Caco-2 (cell line): ENCODE data around the gene IRF7. TPM values are rescaled to one million over a fixed set of nuclear protein-coding genes. Genes with fewer than 3 reads are reported as not detected.

Experiments
- BruUV-seq: library from RNA; stranded (reverse); fragments of 400-500 nt; replicated peaks from 2 replicates; lab custom pipeline; 2021; lab: Mats Ljungman, UMichigan
- CTCF ChIA-PET: fragments of 300-600 bp; sonication (Branson Sonifier 250); formaldehyde crosslinking; loops from one replicate; lab custom pipeline; 2022; ENCODE audit warnings: antibody characterized with exemption; lab: Charles Lee
- POLR2A ChIA-PET: fragments of 300-600 bp; sonication (Branson Sonifier 250); formaldehyde crosslinking; loops from one replicate; lab custom pipeline; 2022; ENCODE audit warnings: antibody characterized with exemption; lab: Charles Lee
- DNase-seq, 2 experiments: peaks; one replicate each; pipeline versions ENCODE4 v3.0.0 to v3.0.0-alpha.2; 2020 to 2022
- H3K27me3 ChIP-seq: replicated peaks from 2 replicates; pipeline ENCODE4 v1.6.0; 2011; ENCODE audit warnings: low read length; ENCODE audit not compliant: control insufficient read depth, insufficient read depth
- H3K36me3 ChIP-seq: 2 replicates; pipeline ENCODE4 v1.5.1; 2011; ENCODE audit warnings: low read length; ENCODE audit not compliant: control insufficient read depth, insufficient read depth
- H3K4me1 ChIP-seq: fragments of 250-450 bp; sonication (Bioruptor Pico); 2 replicates; pipeline ENCODE4 v1.5.1; 2020; ENCODE audit warnings: mild to moderate bottlenecking
- H3K4me3 ChIP-seq: 2 replicates; pipeline ENCODE4 v1.5.1; 2011; ENCODE audit warnings: low read depth, mild to moderate bottlenecking, control low read depth, low read length
- H3K9me3 ChIP-seq: fragments of 250-450 bp; sonication (Bioruptor Pico); 2 replicates; pipeline ENCODE4 v1.5.1; 2020; ENCODE audit warnings: mild to moderate bottlenecking, moderate library complexity
- H3K27ac Mint-ChIP-seq: one replicate; pipeline ENCODE4 v1.8.0; 2022; ENCODE audit warnings: mixed read lengths; ENCODE audit not compliant: unreplicated experiment
- H3K27me3 Mint-ChIP-seq: one replicate; pipeline ENCODE4 v1.8.0; 2022; ENCODE audit warnings: mixed read lengths; ENCODE audit not compliant: insufficient read depth, unreplicated experiment
- H3K36me3 Mint-ChIP-seq: one replicate; pipeline ENCODE4 v1.8.0; 2022; ENCODE audit warnings: mild to moderate bottlenecking, mixed read lengths; ENCODE audit not compliant: insufficient read depth, unreplicated experiment
- H3K4me1 Mint-ChIP-seq: one replicate; pipeline ENCODE4 v1.8.0; 2022; ENCODE audit warnings: low read depth, mixed read lengths; ENCODE audit not compliant: unreplicated experiment
- H3K4me3 Mint-ChIP-seq: one replicate; pipeline ENCODE4 v1.8.0; 2022; ENCODE audit warnings: mild to moderate bottlenecking, moderate library complexity, mixed read lengths; ENCODE audit not compliant: unreplicated experiment
- H3K9me3 Mint-ChIP-seq: one replicate; pipeline ENCODE4 v1.8.0; 2022; ENCODE audit warnings: mixed read lengths; ENCODE audit not compliant: unreplicated experiment
- CTCF ChIP-seq, 2 experiments: fragments of 200-600 bp in 1 of 2; IDR thresholded peaks; 1 replicate in 1 of 2; 2 replicates in 1 of 2; pipeline versions ENCODE4 v1.5.1 to v1.8.0; 2011 to 2022; ENCODE audit warnings: antibody characterized with exemption in 1 of 2, control low read depth in 1 of 2, inconsistent platforms in 1 of 2, low read depth in 1 of 2, low read length in 1 of 2, mild to moderate bottlenecking in 1 of 2, moderate library complexity in 1 of 2; ENCODE audit not compliant: insufficient read depth in 1 of 2, severe bottlenecking in 1 of 2, unreplicated experiment in 1 of 2
- intact Hi-C: fragments of 100-400 bp; cut with micrococcal nuclease; formaldehyde crosslinking; loops from one replicate; pipeline ENCODE4 v1.10.0; 2022; ENCODE audit not compliant: unreplicated experiment
- total RNA-seq: library from RNA; stranded (reverse); gene quantifications from 2 replicates; pipeline ENCODE4 v1.2.3, GENCODE V29; 2022

Gene IRF7
- total RNA-seq, 1 experiment from 2014 or later: 27.2 TPM

GRCh38 chr11:567011-567628 is 48.6 kb downstream of the IRF7 start:
- ChIA-PET CTCF (no interaction called here), POLR2A (interaction anchor here (0.7 kb wide), 1 partner anchor 125 kb away, joined by 3 read pairs; no protein-coding TSS in a partner anchor)
- Histone ChIP-seq H3K9me3 (no peaks in the 10 kb centered on the region), H3K27me3 (no peaks in the 10 kb centered on the region), H3K4me1 (peaks cover 60% of the 10 kb centered on the region), H3K36me3 (peaks cover 7% of the 10 kb centered on the region), H3K4me3 (peak overlapping the region; percentile 99)
- BruUV-seq: no TSS peak
- Mint-ChIP-seq H3K27ac (peak overlapping the region; percentile 45), H3K36me3 (peaks cover 48% of the 10 kb centered on the region), H3K4me1 (peaks cover 6% of the 10 kb centered on the region), H3K9me3 (no peaks in the 10 kb centered on the region), H3K4me3 (peak overlapping the region; percentile 74), H3K27me3 (no peaks in the 10 kb centered on the region)
- TF ChIP-seq CTCF (IDR thresholded peaks at IDR 0.05; ENCODE audit: insufficient read depth in 1 of 2, low read depth in 1 of 2, low read length in 1 of 2, severe bottlenecking in 1 of 2, unreplicated experiment in 1 of 2): no peak
- intact Hi-C loops: loop anchor here (5.0 to 10.0 kb wide), 2 partner anchors 50 to 128 kb away; partner anchors contain the start of genes DEAF1, IRF7 and TMEM80
- no peak for DNase-seq

GRCh38 chr11:565921-566509 is 49.7 kb downstream of the IRF7 start:
- Mint-ChIP-seq H3K9me3 (no peaks in the 10 kb centered on the region), H3K36me3 (peaks cover 57% of the 10 kb centered on the region), H3K27me3 (no peaks in the 10 kb centered on the region), H3K4me1 (no peaks in the 10 kb centered on the region), H3K4me3 (no peak overlapping the region), H3K27ac (peak overlapping the region; percentile 45)
- TF ChIP-seq CTCF (IDR thresholded peaks at IDR 0.05; ENCODE audit: insufficient read depth in 1 of 2, low read depth in 1 of 2, low read length in 1 of 2, severe bottlenecking in 1 of 2, unreplicated experiment in 1 of 2): peak in 1 of 2 experiments; percentile 1
- Histone ChIP-seq H3K4me3 (no peak overlapping the region), H3K4me1 (peaks cover 57% of the 10 kb centered on the region), H3K36me3 (peaks cover 9% of the 10 kb centered on the region), H3K9me3 (no peaks in the 10 kb centered on the region), H3K27me3 (no peaks in the 10 kb centered on the region)
- BruUV-seq: no TSS peak
- ChIA-PET POLR2A (interaction anchor here (3.1 kb wide), 1 partner anchor 10 kb away, joined by 17 read pairs; the partner anchor contains the start of gene PHRF1), CTCF (interaction anchor here (0.6 to 1.6 kb wide), 2 partner anchors 10 to 22 kb away, joined by 3 to 5 read pairs (median 3); partner anchors contain the start of gene PHRF1)
- intact Hi-C loops: loop anchor here (5.0 to 10.0 kb wide), 2 partner anchors 51 to 129 kb away; partner anchors contain the start of genes DEAF1, IRF7 and TMEM80
- peak; percentile 57 to 72 for DNase-seq

- no peak for TF ChIP-seq CTCF (IDR thresholded peaks at IDR 0.05; ENCODE audit: insufficient read depth in 1 of 2, low read depth in 1 of 2, low read length in 1 of 2, severe bottlenecking in 1 of 2, unreplicated experiment in 1 of 2)
- Mint-ChIP-seq H3K9me3 (no peaks in the 10 kb centered on the region), H3K36me3 (peaks cover 71% of the 10 kb centered on the region), H3K27me3 (no peaks in the 10 kb centered on the region), H3K4me3 (no peak overlapping the region), H3K27ac (peak overlapping the region; percentile 57), H3K4me1 (peaks cover 12% of the 10 kb centered on the region)
- CTCF ChIA-PET: no interaction called here
- POLR2A ChIA-PET: interaction anchor here (0.6 to 3.1 kb wide), 2 partner anchors 12 to 106 kb away, joined by 7 to 17 read pairs; partner anchors contain the start of gene PHRF1
- peak; percentile 64 to 65 for DNase-seq
- no peaks in the 10 kb centered on the region for H3K9me3 ChIP-seq
- H3K4me1 ChIP-seq: peaks cover 55% of the 10 kb centered on the region
- H3K4me3 ChIP-seq: no peak overlapping the region
- no TSS peak for BruUV-seq
- intact Hi-C loops: loop anchor here (10.0 kb wide), 1 partner anchor 131 kb away; the partner anchor contains the start of genes DEAF1 and TMEM80
- peaks cover 9% of the 10 kb centered on the region for H3K36me3 ChIP-seq
- H3K27me3 ChIP-seq: no peaks in the 10 kb centered on the region
Observed at GRCh38 chr11:563812-564578, 51.8 kb downstream of the IRF7 start.
